PC-9 (cell line): ENCODE results near the gene DRD2.

ENCODE experiments used
- EZH2 ChIP-seq: fragments of 200-600 bp; sonication (generic); IDR thresholded peaks from 2 replicates; pipeline ENCODE4 v1.8.0; 2017; ENCODE audit warnings: antibody characterized with exemption, low read depth
- TF ChIP-seq, protein P1 (sequence below): fragments of 200-600 bp; sonication (generic); conservative IDR thresholded peaks from 2 replicates; pipeline ENCODE4 v1.6.1; 2017; ENCODE audit warnings: mixed run types, antibody characterized with exemption, mild to moderate bottlenecking, moderate library complexity

- TF ChIP-seq, protein P1, sequence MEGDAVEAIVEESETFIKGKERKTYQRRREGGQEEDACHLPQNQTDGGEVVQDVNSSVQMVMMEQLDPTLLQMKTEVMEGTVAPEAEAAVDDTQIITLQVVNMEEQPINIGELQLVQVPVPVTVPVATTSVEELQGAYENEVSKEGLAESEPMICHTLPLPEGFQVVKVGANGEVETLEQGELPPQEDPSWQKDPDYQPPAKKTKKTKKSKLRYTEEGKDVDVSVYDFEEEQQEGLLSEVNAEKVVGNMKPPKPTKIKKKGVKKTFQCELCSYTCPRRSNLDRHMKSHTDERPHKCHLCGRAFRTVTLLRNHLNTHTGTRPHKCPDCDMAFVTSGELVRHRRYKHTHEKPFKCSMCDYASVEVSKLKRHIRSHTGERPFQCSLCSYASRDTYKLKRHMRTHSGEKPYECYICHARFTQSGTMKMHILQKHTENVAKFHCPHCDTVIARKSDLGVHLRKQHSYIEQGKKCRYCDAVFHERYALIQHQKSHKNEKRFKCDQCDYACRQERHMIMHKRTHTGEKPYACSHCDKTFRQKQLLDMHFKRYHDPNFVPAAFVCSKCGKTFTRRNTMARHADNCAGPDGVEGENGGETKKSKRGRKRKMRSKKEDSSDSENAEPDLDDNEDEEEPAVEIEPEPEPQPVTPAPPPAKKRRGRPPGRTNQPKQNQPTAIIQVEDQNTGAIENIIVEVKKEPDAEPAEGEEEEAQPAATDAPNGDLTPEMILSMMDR, result no peak
- TF ChIP-seq EZH2, result no peak
Measured at GRCh38 chr11:113382121-113382520, 93.1 kb downstream of the DRD2 start.
